Lower leg skin (tissue), 3 donors: ENCODE measurements around the gene HENMT1.

Experiments used
- POLR2A ChIP-seq, 2 donors: fragments of 450-650 bp; IDR thresholded peaks; one replicate each; pipeline ENCODE4 v1.6.1; 2016 to 2017; ENCODE audit warnings: antibody characterized with exemption in 2 of 2, mild to moderate bottlenecking in 1 of 2, moderate library complexity in 1 of 2
- TF ChIP-seq, protein P1 (sequence below), 3 donors: fragments of 450-650 bp; IDR thresholded peaks; one replicate each; pipeline ENCODE4 v1.5.1; 2016; ENCODE audit warnings: antibody characterized with exemption in 3 of 3, mild to moderate bottlenecking in 3 of 3, moderate library complexity in 2 of 3

DNA sequence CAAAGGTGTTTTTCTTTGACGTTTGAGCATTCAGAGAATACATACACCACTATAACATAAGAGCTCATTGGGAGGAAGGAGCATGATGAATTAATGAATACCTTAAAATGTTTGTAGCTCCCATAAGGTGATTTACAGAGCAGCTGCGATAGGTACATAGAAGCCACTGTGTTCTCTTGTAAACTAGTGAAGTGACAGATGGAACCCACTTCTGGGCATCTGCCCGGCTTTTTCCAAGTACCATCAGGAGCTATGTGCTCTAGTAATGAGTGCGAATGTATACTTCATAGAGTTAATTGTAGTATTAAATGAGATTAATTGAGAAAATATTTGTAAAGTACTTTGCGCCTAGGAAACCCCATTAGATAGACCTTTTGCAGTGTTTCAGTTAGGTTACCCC, 48.4 kb downstream of the HENMT1 start:
- TF ChIP-seq, protein P1, sequence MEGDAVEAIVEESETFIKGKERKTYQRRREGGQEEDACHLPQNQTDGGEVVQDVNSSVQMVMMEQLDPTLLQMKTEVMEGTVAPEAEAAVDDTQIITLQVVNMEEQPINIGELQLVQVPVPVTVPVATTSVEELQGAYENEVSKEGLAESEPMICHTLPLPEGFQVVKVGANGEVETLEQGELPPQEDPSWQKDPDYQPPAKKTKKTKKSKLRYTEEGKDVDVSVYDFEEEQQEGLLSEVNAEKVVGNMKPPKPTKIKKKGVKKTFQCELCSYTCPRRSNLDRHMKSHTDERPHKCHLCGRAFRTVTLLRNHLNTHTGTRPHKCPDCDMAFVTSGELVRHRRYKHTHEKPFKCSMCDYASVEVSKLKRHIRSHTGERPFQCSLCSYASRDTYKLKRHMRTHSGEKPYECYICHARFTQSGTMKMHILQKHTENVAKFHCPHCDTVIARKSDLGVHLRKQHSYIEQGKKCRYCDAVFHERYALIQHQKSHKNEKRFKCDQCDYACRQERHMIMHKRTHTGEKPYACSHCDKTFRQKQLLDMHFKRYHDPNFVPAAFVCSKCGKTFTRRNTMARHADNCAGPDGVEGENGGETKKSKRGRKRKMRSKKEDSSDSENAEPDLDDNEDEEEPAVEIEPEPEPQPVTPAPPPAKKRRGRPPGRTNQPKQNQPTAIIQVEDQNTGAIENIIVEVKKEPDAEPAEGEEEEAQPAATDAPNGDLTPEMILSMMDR (IDR thresholded peaks at IDR 0.05), result no peak
- no peak for TF ChIP-seq POLR2A (IDR thresholded peaks at IDR 0.05)
